Stimulated activated CD4-positive, alpha-beta T cell treated with anti-CD3 and anti-CD28 coated beads, Interleukin-12 subunit alpha, Interleukin-12 subunit beta, amount 100 ng/mL, for 4 hours (primary cell): ENCODE results near the gene OR2T4.

ENCODE experiments used
- DNase-seq: peaks from one replicate; pipeline ENCODE4 v3.0.0-alpha.2; 2020

Gene OR2T4

DNA sequence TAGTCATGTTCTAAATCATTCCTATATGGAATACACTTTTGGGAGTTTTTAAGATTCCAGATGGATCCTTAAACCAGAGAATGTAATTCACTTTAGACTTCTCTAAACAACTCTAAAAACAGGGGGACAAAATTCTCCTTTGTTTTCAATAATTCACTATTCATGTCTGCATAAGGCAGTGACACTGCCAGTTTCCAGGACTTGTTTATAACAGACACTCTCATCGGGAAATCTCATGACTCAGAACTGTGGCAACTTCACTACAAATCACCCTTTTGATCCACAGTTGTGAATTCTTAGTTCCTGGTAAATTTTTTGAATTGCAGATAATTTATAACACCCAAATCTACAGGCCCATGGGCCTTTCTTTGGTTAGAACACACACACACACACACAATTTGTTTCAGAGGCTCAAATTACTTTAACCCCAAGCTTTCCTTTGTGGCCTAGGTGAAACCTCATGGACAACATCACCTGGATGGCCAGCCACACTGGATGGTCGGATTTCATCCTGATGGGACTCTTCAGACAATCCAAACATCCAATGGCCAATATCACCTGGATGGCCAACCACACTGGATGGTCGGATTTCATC lies at the start of gene OR2T4:
TSS of gene OR2T4 (plus strand) at position 545 of the 595 bp plus-strand sequence. CDS start at position 545, 0 bp downstream.
- no peak for DNase-seq

GRCh38 chr1:248316796-248317195 lies 44.7 kb upstream of the OR2T4 start:
- no peak for DNase-seq

- DNase-seq, result no peak
Observed at GRCh38 chr1:248324468-248324867, 37.0 kb upstream of the OR2T4 start, which contains the start of gene OR2M7. TSS of gene OR2M7 (minus strand) at chr1:248324568. CDS start at chr1:248324568, 0 bp downstream.

DNA sequence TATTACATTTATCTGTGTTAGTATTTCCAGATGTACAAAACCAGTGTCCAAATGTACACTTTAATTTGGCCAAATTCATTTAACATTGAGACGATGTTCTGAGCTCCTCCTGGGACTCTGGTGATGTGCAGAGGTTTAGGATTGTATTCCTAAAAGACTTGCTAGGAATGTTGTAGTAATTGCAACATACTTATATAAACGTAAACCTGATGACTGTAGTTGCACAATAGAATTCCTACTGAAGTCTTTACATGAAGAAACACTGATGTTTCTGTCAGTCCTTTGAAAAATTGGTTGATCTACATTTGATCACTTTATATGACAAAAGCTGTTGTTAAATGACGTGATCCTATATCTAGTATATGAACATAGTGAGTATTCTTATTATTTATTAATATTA lies 18.0 kb upstream of the OR2T4 start:
- DNase-seq, result no peak

- DNase-seq, result no peak
Observed at GRCh38 chr1:248348475-248348874, 13.0 kb upstream of the OR2T4 start, which contains the start of gene OR14C36. TSS of gene OR14C36 (plus strand) at chr1:248348775. CDS start at chr1:248348775, 0 bp downstream.

DNA sequence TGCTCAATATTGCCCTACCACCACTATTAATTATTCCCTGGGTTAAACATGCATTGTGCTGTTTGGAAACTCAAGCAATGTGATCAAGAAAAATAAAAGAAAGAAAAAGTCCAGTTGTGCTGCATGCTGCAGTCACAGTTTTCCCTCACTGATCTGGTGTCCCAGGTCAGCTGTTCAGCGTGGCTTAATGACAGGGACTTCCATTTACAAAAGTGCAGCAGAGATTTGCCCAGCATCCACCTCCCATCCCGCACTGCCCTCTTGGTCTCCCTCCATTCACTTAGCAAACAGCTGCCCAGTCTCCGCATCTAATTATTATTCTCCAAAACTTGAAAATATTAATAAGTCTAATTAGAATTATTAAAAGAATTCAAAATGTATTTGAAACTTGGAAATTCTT lies 2.0 kb upstream of the OR2T4 start:
- DNase-seq, result no peak

DNA sequence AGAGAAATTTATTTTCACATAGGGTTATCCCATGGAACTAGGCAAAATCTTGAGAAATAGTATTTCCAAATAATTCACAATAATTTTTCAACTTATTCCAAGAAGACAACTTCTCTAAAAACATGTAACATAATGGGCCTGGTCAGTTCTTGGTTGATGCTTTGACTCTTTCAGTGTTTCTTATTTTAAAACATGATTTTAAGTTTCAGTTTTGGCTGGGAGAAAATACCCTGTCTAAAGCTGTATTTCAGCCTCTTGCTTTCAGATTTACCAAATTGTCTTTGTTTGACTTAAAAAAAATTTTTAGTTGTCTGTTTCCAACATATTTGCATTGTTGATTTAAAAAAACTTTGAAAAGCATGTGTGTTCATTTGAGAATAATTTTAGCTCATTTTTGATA lies 5.1 kb downstream of the OR2T4 start:
- DNase-seq, result no peak

GRCh38 chr1:248372394-248372793 lies 10.9 kb downstream of the OR2T4 start:
- DNase-seq, result no peak

DNA sequence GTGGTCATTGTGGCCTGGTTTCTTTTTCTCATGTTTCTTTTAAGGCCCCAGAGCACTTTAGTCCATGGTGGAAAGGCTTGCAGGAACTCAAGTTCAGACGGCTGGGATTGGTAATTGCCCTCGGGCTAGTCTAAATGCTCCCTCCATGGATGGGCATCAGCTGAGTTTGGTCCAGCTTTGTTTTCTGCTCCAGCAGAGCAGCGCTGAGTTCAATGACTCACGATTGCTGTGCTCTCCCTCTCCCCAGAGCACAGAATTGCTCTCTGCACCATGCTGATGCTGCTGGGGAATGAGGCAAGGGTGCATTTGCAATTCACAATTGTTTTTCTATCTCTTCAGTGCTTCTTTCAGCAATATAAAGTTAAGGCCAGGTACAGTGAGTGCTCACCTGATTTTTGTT lies 12.3 kb downstream of the OR2T4 start:
- DNase-seq, result no peak

- DNase-seq, result no peak
Observed at GRCh38 chr1:248375446-248375845, 14.0 kb downstream of the OR2T4 start, which contains the start of gene OR2T6. TSS of gene OR2T6 (plus strand) at chr1:248375746. CDS start at chr1:248387609, 11,863 bp downstream.

- DNase-seq, result no peak
Observed at GRCh38 chr1:248376916-248377315, 15.5 kb downstream of the OR2T4 start.

DNA sequence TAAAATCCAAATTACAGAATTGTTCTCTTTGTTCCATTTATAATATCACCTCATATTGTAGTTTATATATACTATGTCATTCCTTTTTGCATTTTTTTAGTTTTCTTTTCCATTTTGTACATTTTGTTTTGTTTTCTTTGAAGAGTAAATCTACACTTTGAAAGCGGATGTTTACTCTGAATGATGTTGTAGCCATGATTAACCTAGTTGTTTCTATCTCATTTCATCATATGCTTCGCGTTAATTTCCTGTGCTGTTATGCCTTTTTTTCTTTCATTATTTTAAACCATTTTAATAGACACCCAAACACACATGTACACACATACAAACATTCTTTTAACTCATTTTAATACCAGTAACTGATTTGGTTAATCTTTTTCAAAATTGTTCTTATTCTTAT lies 19.4 kb downstream of the OR2T4 start:
- DNase-seq, result no peak

- no peak for DNase-seq
Observed at GRCh38 chr1:248388426-248388825, 27.0 kb downstream of the OR2T4 start.

DNA sequence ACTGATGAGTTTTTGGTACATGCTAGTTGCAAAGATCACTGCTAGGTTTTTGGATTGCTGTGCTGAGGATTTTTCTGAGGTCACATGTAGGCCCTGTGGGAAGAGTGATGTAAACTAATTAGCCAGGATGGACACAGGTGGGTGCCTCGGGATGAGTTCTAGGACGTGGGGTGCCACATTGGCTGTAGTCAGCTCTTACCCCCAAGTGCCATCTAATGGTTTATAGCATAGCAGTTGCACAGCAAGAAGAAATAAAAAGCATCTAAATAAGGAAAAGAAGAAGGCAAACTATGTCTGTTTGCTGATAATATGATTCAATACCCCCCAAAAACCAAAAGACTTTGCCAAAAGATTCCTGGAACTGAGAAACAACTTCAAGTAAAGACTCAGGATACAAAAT lies 31.6 kb downstream of the OR2T4 start:
- DNase-seq, result no peak

- DNase-seq, result no peak
Observed at GRCh38 chr1:248402748-248403147, 41.3 kb downstream of the OR2T4 start, which contains the start of gene OR2T1. TSS of gene OR2T1 (plus strand) at chr1:248403048. CDS start at chr1:248406148, 3,100 bp downstream.

DNA sequence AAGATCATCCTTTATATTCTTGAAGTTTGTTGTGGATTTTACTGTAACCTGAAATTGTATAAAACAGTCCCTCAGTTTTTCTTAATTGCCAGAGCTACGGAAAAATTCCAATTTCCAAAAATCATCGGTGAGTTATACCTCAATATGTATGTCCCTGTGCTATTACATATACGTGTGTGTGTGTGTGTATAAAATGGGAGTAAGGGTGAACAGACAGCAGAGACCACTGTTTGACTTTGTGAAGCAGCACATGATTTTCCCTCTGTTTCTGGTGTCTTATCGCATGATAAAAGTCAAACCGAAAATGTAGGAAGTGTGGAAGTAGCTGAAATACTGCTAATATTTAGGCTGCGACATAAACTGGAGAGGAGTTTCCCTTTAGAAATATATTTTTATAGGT lies 42.6 kb downstream of the OR2T4 start:
- no peak for DNase-seq

DNA sequence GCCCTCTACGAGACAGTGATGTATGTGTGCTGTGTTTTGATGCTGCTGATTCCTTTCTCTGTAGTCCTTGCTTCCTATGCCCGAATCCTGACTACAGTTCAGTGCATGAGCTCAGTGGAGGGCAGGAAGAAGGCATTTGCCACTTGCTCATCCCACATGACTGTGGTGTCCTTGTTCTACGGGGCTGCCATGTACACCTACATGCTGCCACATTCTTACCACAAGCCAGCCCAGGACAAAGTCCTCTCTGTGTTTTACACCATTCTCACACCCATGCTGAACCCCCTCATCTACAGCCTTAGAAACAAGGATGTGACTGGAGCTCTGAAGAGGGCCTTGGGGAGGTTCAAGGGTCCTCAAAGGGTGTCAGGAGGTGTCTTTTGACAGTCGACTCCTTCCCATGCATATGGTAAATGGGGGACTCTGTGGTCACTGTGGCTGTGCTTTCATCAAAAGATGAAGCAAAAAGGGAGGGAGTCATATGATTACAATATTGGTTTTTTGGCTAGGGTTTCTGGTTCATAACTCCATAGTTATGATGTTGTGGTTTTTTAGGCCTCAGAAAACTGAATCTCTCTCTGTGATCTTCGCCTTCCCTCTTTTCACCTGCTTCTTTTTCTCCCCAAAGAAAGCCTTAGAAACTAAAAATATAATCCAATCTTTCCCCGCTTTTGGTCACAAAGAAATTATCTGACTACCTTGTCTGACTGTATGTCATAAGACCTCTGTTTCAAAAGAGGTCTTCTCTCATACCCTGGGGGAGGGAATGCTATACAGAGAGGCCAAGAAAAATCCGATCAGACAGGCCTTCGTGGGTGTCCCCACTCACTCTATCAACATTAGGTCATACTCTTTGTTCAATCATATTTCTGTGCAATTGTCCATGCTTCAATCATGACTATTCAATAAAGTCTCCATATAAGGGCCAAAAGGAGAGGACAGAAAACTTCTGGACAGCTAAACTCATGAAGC lies 45.5 kb downstream of the OR2T4 start:
- DNase-seq, result no peak
